Upper lobe of left lung (tissue), 4 donors: ENCODE measurements around the gene JARID2.

ENCODE experiments used
- POLR2A ChIP-seq, 4 donors: fragments of 450-650 bp; IDR thresholded peaks; one replicate each; pipeline ENCODE4 v1.5.1; 2016 to 2017; ENCODE audit warnings: antibody characterized with exemption in 4 of 4, mild to moderate bottlenecking in 2 of 4
- POLR2AphosphoS5 ChIP-seq, 2 donors: sonication (generic); formaldehyde crosslinking; IDR thresholded peaks; one replicate each; pipeline ENCODE4 v1.5.1; 2017; ENCODE audit warnings: antibody characterized with exemption in 2 of 2

- no peak for TF ChIP-seq POLR2A (IDR thresholded peaks at IDR 0.05)
- TF ChIP-seq POLR2AphosphoS5 (IDR thresholded peaks at IDR 0.05), result no peak
Observed at GRCh38 chr6:15352845-15353244, 107.0 kb downstream of the JARID2 start.
